IMR-90 (cell line): ENCODE results near the gene MRGPRD. TPM values are rescaled to one million over a fixed set of nuclear protein-coding genes. Genes with fewer than 3 reads are reported as not detected.
"Not testable (repeated sequence)": the region's sequence is repeated elsewhere in the genome, so short reads cannot be mapped to it uniquely, and the experiment has no call there.

Experiments
- ATAC-seq: fragments of 200-7000 bp; cut with Tn5 transposase; 2 replicates; pipeline ENCODE4 v1.9.1; 2020; ENCODE audit warnings: low read depth, mild to moderate bottlenecking, moderate library complexity
- BruUV-seq: library from RNA; stranded (reverse); fragments of 400-500 nt; replicated peaks from 2 replicates; lab custom pipeline; 2021; lab: Mats Ljungman, UMichigan
- CTCF ChIA-PET: fragments of 300-600 bp; formaldehyde crosslinking; extraction: SDS; loops from one replicate; lab custom pipeline; 2021; ENCODE audit warnings: antibody characterized with exemption; lab: Yijun Ruan, JAX
- POLR2A ChIA-PET: fragments of 300-600 bp; sonication (Branson Sonifier 250); formaldehyde crosslinking; loops from one replicate; lab custom pipeline; 2022; ENCODE audit warnings: antibody characterized with exemption; ENCODE audit not compliant: unreplicated experiment; lab: Charles Lee
- DNase-seq: peaks from one replicate; pipeline ENCODE4 v3.0.0; 2013
- H2AFZ ChIP-seq: replicated peaks from 2 replicates; pipeline ENCODE3; 2013; ENCODE audit warnings: low read length, mild to moderate bottlenecking; ENCODE audit not compliant: poor library complexity
- H2AK5ac ChIP-seq: 2 replicates; pipeline ENCODE4 v1.6.1; 2013; ENCODE audit warnings: low read depth, low read length, inconsistent platforms
- H2AK9ac ChIP-seq: replicated peaks from 2 replicates; pipeline ENCODE3; 2013; ENCODE audit warnings: mild to moderate bottlenecking, low read depth, low read length, moderate library complexity; ENCODE audit not compliant: poor library complexity
- H2BK120ac ChIP-seq: 2 replicates; pipeline ENCODE4 v1.6.1; 2013; ENCODE audit warnings: low read depth, low read length, inconsistent platforms
- H2BK15ac ChIP-seq: 3 replicates; pipeline ENCODE4 v1.6.1; 2013; ENCODE audit warnings: low read depth, low read length, inconsistent platforms
- H2BK20ac ChIP-seq: 2 replicates; pipeline ENCODE4 v1.6.1; 2013; ENCODE audit warnings: low read depth, mild to moderate bottlenecking, inconsistent platforms, low read length, moderate library complexity
- H2BK5ac ChIP-seq: 2 replicates; pipeline ENCODE4 v1.6.1; 2013; ENCODE audit warnings: mild to moderate bottlenecking, low read depth, low read length, inconsistent platforms; ENCODE audit not compliant: poor library complexity, severe bottlenecking
- H3K14ac ChIP-seq: replicated peaks from 2 replicates; pipeline ENCODE4 v1.6.1; 2013; ENCODE audit warnings: low read depth, low read length, inconsistent platforms
- H3K18ac ChIP-seq: 2 replicates; pipeline ENCODE4 v1.6.1; 2013; ENCODE audit warnings: low read depth, low read length, control low read depth
- H3K23ac ChIP-seq: 2 replicates; pipeline ENCODE4 v1.6.1; 2013; ENCODE audit warnings: low read depth, low read length, inconsistent platforms
- H3K27ac ChIP-seq: 2 replicates; pipeline ENCODE4 v1.5.1; 2013; ENCODE audit warnings: mild to moderate bottlenecking, control low read depth, low read length; ENCODE audit not compliant: insufficient read depth
- H3K27me3 ChIP-seq: 2 replicates; pipeline ENCODE4 v1.6.1; 2013; ENCODE audit warnings: low read length; ENCODE audit not compliant: control insufficient read depth, insufficient read depth
- H3K36me3 ChIP-seq: 2 replicates; pipeline ENCODE4 v1.6.1; 2013; ENCODE audit warnings: low read length, mixed read lengths; ENCODE audit not compliant: control insufficient read depth, insufficient read depth
- H3K4ac ChIP-seq: 2 replicates; pipeline ENCODE4 v1.6.1; 2013; ENCODE audit warnings: low read depth, low read length, inconsistent platforms
- H3K4me1 ChIP-seq: 2 replicates; pipeline ENCODE4 v1.6.1; 2013; ENCODE audit warnings: low read length, mixed read lengths; ENCODE audit not compliant: control insufficient read depth, insufficient read depth
- H3K4me2 ChIP-seq: 2 replicates; pipeline ENCODE4 v1.6.1; 2013; ENCODE audit warnings: low read depth, mild to moderate bottlenecking, control low read depth, low read length, moderate library complexity
- H3K4me3 ChIP-seq: 2 replicates; pipeline ENCODE4 v1.5.1; 2013; ENCODE audit warnings: low read depth, mild to moderate bottlenecking, control low read depth, low read length, moderate library complexity; ENCODE audit not compliant: insufficient read depth
- H3K56ac ChIP-seq: 2 replicates; pipeline ENCODE4 v1.6.1; 2013; ENCODE audit warnings: low read length, inconsistent platforms; ENCODE audit not compliant: insufficient read depth; ENCODE audit errors: extremely low read depth
- H3K79me1 ChIP-seq, 2 experiments: 2 replicates each; pipeline ENCODE4 v1.6.1; 2013; ENCODE audit warnings: low read length in 2 of 2, inconsistent platforms in 1 of 2, low read depth in 1 of 2
- H3K9ac ChIP-seq: 2 replicates; pipeline ENCODE4 v1.6.1; 2013; ENCODE audit warnings: low read depth, low read length, control low read depth
- H3K9me1 ChIP-seq: 2 replicates; pipeline ENCODE4 v1.6.1; 2013; ENCODE audit warnings: low read length, inconsistent platforms; ENCODE audit not compliant: insufficient read depth
- H3K9me3 ChIP-seq: 2 replicates; pipeline ENCODE4 v1.6.1; 2013; ENCODE audit warnings: low read length; ENCODE audit not compliant: control insufficient read depth, insufficient read depth
- H4K20me1 ChIP-seq: 2 replicates; pipeline ENCODE4 v1.6.1; 2013; ENCODE audit warnings: low read length, inconsistent platforms; ENCODE audit not compliant: insufficient read depth
- H4K5ac ChIP-seq: 2 replicates; pipeline ENCODE4 v1.6.1; 2013; ENCODE audit warnings: mild to moderate bottlenecking, low read depth, low read length, control low read depth
- H4K8ac ChIP-seq, 2 experiments: 2 replicates each; pipeline ENCODE4 v1.6.1; 2013; ENCODE audit warnings: low read depth in 2 of 2, low read length in 2 of 2, control low read depth in 1 of 2, inconsistent platforms in 1 of 2
- H4K91ac ChIP-seq: 2 replicates; pipeline ENCODE4 v1.6.1; 2013; ENCODE audit warnings: low read depth, low read length, inconsistent platforms; ENCODE audit not compliant: insufficient read depth
- CEBPB ChIP-seq: IDR thresholded peaks from 2 replicates; pipeline ENCODE4 v1.6.1; 2012; ENCODE audit warnings: low read depth, low read length, improper control_type of control experiment
- WGBS, 2 experiments: methylation state at CpG; one replicate each; pipeline versions ENCODE4 v1.1.5 to v1.1.7; 2013; ENCODE audit warnings: missing lambda C conversion rate in 2 of 2; ENCODE audit not compliant: insufficient read length in 1 of 2; ENCODE audit errors: extremely low coverage in 2 of 2; 5-methylcytosine and 5-hydroxymethylcytosine counted together
- dilution Hi-C: fragments of 300-500 bp; cut with HindIII; formaldehyde crosslinking; loops from one replicate; pipeline ENCODE4 v1.14.3; 2018; ENCODE audit warnings: low sequenced_read_pairs; ENCODE audit not compliant: unreplicated experiment
- in situ Hi-C: fragments of 300-500 bp; cut with MboI; formaldehyde crosslinking; loops from 3 replicates; pipeline ENCODE4 v1.14.3; 2019; ENCODE audit warnings: low sequenced_read_pairs, inconsistent platforms, mixed read lengths
- intact Hi-C: fragments of 100-400 bp; cut with micrococcal nuclease; formaldehyde crosslinking; loops from 2 replicates; pipeline ENCODE4 v1.10.0; 2022
- polyA plus RNA-seq, 3 experiments: library from polyadenylated mRNA; depleted of rRNA; stranded (reverse); fragments of >200 nt; gene quantifications; 2 replicates each; pipeline ENCODE4 v1.2.3, GENCODE V29; 2012; ENCODE audit warnings: low replicate concordance in 1 of 3
- total RNA-seq: library from RNA; depleted of rRNA; stranded (reverse); fragments of >200 nt; gene quantifications from 2 replicates; pipeline ENCODE4 v1.2.3, GENCODE V29; 2012
- TF ChIP-seq, protein P1 (sequence below): fragments of 150-350 bp; IDR thresholded peaks from 2 replicates; pipeline ENCODE4 v1.6.1; 2017; ENCODE audit warnings: mild to moderate bottlenecking, antibody characterized with exemption, low read length, low read depth

Gene MRGPRD
- total and polyA plus RNA-seq, 2 of the 4 experiments (the other 2 are of a cell fraction), result not detected

DNA sequence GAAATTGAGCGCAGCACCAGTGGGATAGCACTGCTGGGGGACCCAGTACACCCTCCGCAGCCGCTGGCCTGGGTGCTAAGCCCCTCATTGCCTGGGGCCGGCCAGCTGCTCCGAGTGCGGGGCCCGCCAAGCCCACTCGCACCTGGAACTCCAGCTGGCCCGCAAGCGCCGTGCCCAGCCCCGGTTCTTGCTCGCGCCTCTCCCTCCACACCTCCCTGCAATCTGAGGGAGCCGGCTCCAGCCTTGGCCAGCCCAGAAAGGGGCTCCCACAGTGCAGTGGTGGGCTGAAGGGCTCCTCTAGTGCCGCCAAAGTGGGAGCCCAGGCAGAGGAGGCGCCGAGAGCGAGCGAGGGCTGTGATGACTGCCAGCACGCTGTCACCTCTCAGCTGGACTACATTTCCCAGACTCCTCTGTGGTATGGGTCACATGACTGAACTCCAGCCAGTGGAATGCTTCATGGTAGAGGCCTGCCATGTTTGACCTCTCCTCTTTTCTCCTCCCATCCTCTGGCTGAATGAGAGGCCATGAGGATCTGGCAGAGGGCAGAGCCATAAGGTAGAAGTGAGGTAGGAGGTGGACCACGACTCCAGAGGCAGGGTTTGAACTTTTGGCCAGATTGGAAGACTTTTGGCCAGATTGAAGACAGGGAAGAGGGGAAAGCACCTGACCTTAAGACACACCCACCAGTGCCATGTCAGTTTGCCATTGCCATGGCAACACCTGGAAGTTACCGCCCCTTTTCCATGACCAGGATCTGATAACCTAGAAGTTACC is 6.2 kb downstream of the MRGPRD start:
- peak overlapping the region; percentile 93 for H4K5ac ChIP-seq
- ChIA-PET CTCF (no interaction called here), POLR2A (no interaction called here)
- WGBS, 2 experiments, result no CpG with 5 or more reads among the region's 23 CpGs
- H4K8ac ChIP-seq, result peak overlapping the region in 1 of 2 experiments; percentile 91; a peak in 2 of 4 replicates
- H3K79me1 ChIP-seq, result no peaks in the 10 kb centered on the region
- no peak overlapping the region for H3K56ac ChIP-seq
- no peak overlapping the region for H3K27ac ChIP-seq
- H3K9ac ChIP-seq, result no peak overlapping the region
- no peaks in the 10 kb centered on the region for H4K20me1 ChIP-seq
- H2AFZ ChIP-seq, result peak overlapping the region; percentile 87
- peaks cover 48% of the 10 kb centered on the region for H3K27me3 ChIP-seq
- H3K9me1 ChIP-seq, result no peaks in the 10 kb centered on the region
- 0 out of 2 replicates have a peak overlapping the region, but pooled peaks have one; percentile 21 for H3K14ac ChIP-seq
- H3K4ac ChIP-seq, result no peak overlapping the region
- no peak overlapping the region for H2BK20ac ChIP-seq
- H3K4me2 ChIP-seq, result no peak overlapping the region
- H4K91ac ChIP-seq, result no peak overlapping the region
- no peaks in the 10 kb centered on the region for H3K36me3 ChIP-seq
- no peak overlapping the region for H2BK15ac ChIP-seq
- H3K4me1 ChIP-seq, result peaks cover 2% of the 10 kb centered on the region; the same call in 1 of the 2 replicates
- intact Hi-C loops (no loop called here), in situ Hi-C loops (no loop called here), dilution Hi-C loops (no loop called here)
- DNase-seq (peak; percentile 12), ATAC-seq (peak; percentile 62)
- no peak overlapping the region for H3K18ac ChIP-seq
- H2BK120ac ChIP-seq, result no peak overlapping the region
- H2BK5ac ChIP-seq, result no peak overlapping the region
- no peak overlapping the region for H3K4me3 ChIP-seq
- no peak overlapping the region for H3K23ac ChIP-seq
- no peak overlapping the region for H2AK5ac ChIP-seq
- no peaks in the 10 kb centered on the region; the same call in 1 of the 2 replicates for H3K9me3 ChIP-seq
- TF ChIP-seq, protein P1, sequence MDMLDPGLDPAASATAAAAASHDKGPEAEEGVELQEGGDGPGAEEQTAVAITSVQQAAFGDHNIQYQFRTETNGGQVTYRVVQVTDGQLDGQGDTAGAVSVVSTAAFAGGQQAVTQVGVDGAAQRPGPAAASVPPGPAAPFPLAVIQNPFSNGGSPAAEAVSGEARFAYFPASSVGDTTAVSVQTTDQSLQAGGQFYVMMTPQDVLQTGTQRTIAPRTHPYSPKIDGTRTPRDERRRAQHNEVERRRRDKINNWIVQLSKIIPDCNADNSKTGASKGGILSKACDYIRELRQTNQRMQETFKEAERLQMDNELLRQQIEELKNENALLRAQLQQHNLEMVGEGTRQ, result peak; percentile 90
- no peak for TF ChIP-seq CEBPB
- no peak overlapping the region for H2AK9ac ChIP-seq
- BruUV-seq, result no TSS peak

DNA sequence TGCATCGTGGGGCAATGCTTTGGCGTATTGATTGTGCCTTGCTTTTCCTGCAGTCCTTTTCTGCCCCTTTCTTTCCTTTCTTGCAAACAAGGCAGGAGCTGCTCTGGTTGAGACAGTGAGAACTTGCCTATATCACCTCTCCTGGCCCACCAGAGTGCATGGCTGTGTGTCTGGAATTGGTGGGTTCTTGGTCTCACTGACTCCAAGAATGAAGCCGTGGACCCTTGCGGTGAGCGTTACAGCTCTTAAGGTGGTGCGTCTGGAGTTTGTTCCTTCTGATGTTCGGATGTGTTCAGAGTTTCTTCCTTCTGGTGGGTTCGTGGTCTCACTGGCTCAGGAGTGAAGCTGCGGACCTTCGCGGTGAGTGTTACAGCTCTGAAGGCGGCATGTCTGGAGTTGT is 7.1 kb downstream of the MRGPRD start:
- CTCF ChIA-PET, result interaction anchor here (0.5 kb wide), 1 partner anchor 156 kb away, joined by 3 read pairs; no protein-coding TSS in a partner anchor
- H3K9me3 ChIP-seq, DNase-seq, H3K9ac ChIP-seq, H3K79me1 ChIP-seq, BruUV-seq, H3K18ac ChIP-seq, H3K27ac ChIP-seq, H4K91ac ChIP-seq, H4K5ac ChIP-seq, H3K4me3 ChIP-seq, POLR2A ChIA-PET, H4K20me1 ChIP-seq, H3K4me1 ChIP-seq, H3K9me1 ChIP-seq, H2AK5ac ChIP-seq, H2BK20ac ChIP-seq, dilution Hi-C loops, in situ Hi-C loops, H3K36me3 ChIP-seq, H3K4ac ChIP-seq, ATAC-seq, H2BK15ac ChIP-seq, H4K8ac ChIP-seq, H2BK120ac ChIP-seq, H3K14ac ChIP-seq, H3K56ac ChIP-seq, H2BK5ac ChIP-seq, H3K4me2 ChIP-seq, H3K23ac ChIP-seq, H2AK9ac ChIP-seq, intact Hi-C loops, H2AFZ ChIP-seq: not testable (repeated sequence)
- peaks cover 49% of the 10 kb centered on the region for H3K27me3 ChIP-seq
- WGBS, 2 experiments, result 75% methylated on average over 2 of the region's 12 CpGs; no CpG with 5 or more reads in 1 of the 2 experiments
